Measurements from ENCODE around the gene CCDC174.

- TF ChIP-seq CTCF (conservative IDR thresholded peaks at IDR 0.05 in 1 of 2, IDR thresholded peaks at IDR 0.05 in 1 of 2; ENCODE audit: extremely low read depth in 1 of 2, insufficient read depth in 1 of 2, low read depth in 1 of 2, low read length in 2 of 2) (no peak), EZH2 (IDR thresholded peaks at IDR 0.05; ENCODE audit: borderline replicate concordance, low read length) (no peak)
Observed at GRCh38 chr3:14674841-14675240, 23.3 kb downstream of the CCDC174 start, which contains the start of gene C3orf20.

Data from mammary epithelial cell (primary cell).